ENCODE measurements around the gene C19orf12.
"Not testable (repeated sequence)": the region's sequence is repeated elsewhere in the genome, so short reads cannot be mapped to it uniquely, and the experiment has no call there.

The C19orf12 gene

GRCh38 chr19:29673451-29674371, 41.4 kb downstream of the C19orf12 start:
- H3K4me3 ChIP-seq = no peak overlapping the region
- DNase-seq (ENCODE audit: low read depth, low spot score) = no peak
- no peak overlapping the region for H3K9ac ChIP-seq (ENCODE audit: insufficient read length)
- no peaks in the 10 kb centered on the region for H3K36me3 ChIP-seq (ENCODE audit: insufficient read depth, low read length)
- TF ChIP-seq FOXP2 (optimal IDR thresholded peaks at IDR 0.05; ENCODE audit: control extremely low read depth, extremely low read length, insufficient read depth) (no peak), EZH2 (IDR thresholded peaks at IDR 0.05) (no peak), POLR2AphosphoS5 (IDR thresholded peaks at IDR 0.05; ENCODE audit: borderline replicate concordance, low read depth, low read length) (no peak)
- no peaks in the 10 kb centered on the region for H3K9me3 ChIP-seq (ENCODE audit: low read depth, low read length)
- H3K27ac ChIP-seq = no peak overlapping the region

DNA sequence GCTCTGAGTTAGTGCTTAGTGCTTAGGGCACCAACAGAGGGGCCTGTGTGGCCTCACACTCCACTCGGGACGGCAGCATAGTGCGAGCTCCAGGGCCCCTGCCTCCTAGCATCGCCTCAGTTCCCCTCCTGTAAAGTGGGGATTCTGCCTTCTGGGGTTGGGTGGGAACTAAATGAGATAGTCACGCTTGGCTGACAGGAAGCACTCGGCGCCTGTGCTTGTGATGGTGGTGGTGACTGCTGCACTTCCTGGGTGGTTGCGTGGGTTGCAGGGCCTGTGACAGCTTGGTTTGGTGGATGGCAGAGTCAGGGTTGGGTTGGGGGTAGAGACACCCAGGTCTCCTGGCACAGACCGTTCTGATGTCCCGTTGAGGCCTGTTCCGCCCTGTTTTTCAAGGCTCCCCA, 42.1 kb downstream of the C19orf12 start:
- Histone ChIP-seq H3K4me3 (no peak overlapping the region), H3K36me3 (ENCODE audit: insufficient read depth, low read length) (no peaks in the 10 kb centered on the region), H3K9ac (ENCODE audit: insufficient read length) (no peak overlapping the region), H3K9me3 (ENCODE audit: low read depth, low read length) (no peaks in the 10 kb centered on the region), H3K27ac (no peak overlapping the region)
- DNase-seq (ENCODE audit: low read depth, low spot score) = no peak
- TF ChIP-seq EZH2 (IDR thresholded peaks at IDR 0.05) (no peak), POLR2AphosphoS5 (IDR thresholded peaks at IDR 0.05; ENCODE audit: borderline replicate concordance, low read depth, low read length) (no peak)

GRCh38 chr19:29672319-29672932, 42.6 kb downstream of the C19orf12 start:
- no peak for DNase-seq (ENCODE audit: low read depth, low spot score)
- TF ChIP-seq POLR2AphosphoS5 (IDR thresholded peaks at IDR 0.05; ENCODE audit: borderline replicate concordance, low read depth, low read length) (no peak), EZH2 (IDR thresholded peaks at IDR 0.05) (no peak), FOXP2 (optimal IDR thresholded peaks at IDR 0.05; ENCODE audit: control extremely low read depth, extremely low read length, insufficient read depth) (no peak)
- no peaks in the 10 kb centered on the region for H3K9me3 ChIP-seq (ENCODE audit: low read depth, low read length)
- no peak overlapping the region for H3K4me3 ChIP-seq
- no peak overlapping the region for H3K27ac ChIP-seq
- no peak overlapping the region for H3K9ac ChIP-seq (ENCODE audit: insufficient read length)
- no peaks in the 10 kb centered on the region for H3K36me3 ChIP-seq (ENCODE audit: insufficient read depth, low read length)

DNA sequence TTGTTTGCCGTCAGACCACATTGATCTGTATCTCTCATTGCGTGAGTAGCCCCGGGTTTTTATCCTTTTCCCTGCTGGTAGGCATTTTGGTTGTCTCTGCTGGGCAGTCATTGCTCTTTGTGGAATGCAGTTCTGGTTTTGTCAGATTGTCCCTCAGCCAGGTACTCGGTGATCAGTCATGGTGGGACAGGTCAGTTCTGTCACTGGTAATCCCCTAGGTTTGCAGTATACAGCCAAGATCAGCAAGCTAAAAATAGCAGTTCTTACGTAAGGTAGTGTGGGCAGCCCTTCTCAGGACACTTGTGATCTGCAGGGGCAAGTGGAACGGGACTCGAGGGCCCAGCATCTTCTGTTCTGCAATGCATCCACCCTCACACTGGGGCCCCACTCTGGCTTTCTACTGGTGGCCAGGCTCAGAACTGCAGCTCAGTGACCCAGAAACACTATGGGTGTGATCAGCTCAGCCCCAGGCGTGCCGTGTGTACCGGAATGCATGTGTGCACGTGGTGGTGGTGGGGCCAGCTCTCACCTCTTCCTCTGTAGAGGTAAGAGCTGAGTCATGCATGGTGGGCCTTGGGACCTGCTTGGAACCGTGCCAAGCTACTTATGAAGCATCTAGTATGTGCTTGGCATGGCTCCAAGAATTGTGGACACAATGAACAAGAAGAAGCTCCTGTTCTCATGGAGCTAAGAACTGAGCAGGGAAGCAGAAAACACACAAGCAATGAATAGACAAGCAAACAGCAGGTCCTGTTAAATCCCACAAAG, 43.5 kb downstream of the C19orf12 start:
- Histone ChIP-seq H3K27ac (no peak overlapping the region), H3K9me3 (ENCODE audit: low read depth, low read length) (no peaks in the 10 kb centered on the region), H3K36me3 (ENCODE audit: insufficient read depth, low read length) (no peaks in the 10 kb centered on the region), H3K4me3 (no peak overlapping the region), H3K9ac (ENCODE audit: insufficient read length) (no peak overlapping the region)
- TF ChIP-seq POLR2AphosphoS5 (IDR thresholded peaks at IDR 0.05; ENCODE audit: borderline replicate concordance, low read depth, low read length) (no peak), EZH2 (IDR thresholded peaks at IDR 0.05) (no peak), FOXP2 (optimal IDR thresholded peaks at IDR 0.05; ENCODE audit: control extremely low read depth, extremely low read length, insufficient read depth) (no peak)
- DNase-seq (ENCODE audit: low read depth, low spot score) = no peak

DNA sequence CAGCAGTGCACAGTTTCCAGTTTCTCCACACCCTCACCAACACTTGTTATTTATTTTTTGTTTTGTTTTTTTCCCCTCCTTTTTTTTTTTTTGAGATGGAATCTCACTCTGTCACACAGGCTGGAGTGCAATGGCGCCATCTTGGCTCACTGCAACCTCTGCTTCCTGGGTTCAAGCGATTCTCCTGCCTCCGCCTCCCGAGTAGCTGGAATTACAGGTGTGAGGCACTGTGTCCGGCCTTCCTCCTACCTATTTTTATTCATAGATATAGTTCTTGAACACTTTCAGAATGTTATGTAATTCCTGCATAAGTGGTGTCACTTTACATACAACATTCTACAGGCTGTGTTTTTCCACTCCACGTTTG, 44.1 kb downstream of the C19orf12 start:
- not testable (repeated sequence) for H3K9ac ChIP-seq (ENCODE audit: insufficient read length); H3K4me3 ChIP-seq; H3K27ac ChIP-seq; DNase-seq (ENCODE audit: low read depth, low spot score); H3K9me3 ChIP-seq (ENCODE audit: low read depth, low read length); H3K36me3 ChIP-seq (ENCODE audit: insufficient read depth, low read length)

DNA sequence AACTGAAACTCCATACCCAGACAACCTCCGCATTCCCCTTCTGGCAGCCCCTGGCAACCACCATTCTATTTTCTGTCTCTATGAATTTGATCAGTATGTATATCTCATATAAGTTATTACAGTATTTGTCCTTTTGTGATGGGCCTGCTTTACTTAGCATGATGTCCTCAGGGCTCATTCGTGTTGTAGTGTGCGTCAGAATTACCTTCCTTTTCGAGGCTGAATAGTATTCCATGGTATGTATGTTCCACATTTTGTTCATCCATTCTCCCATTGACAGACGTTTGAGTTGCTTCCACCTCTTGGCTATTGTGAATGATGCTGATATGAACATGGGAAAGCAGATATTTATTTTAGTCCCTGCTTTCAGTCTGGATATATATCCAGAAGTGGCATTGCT, 44.8 kb downstream of the C19orf12 start:
- DNase-seq (ENCODE audit: low read depth, low spot score) = no peak
- no peak for TF ChIP-seq EZH2 (IDR thresholded peaks at IDR 0.05)
- TF ChIP-seq POLR2AphosphoS5 (IDR thresholded peaks at IDR 0.05; ENCODE audit: borderline replicate concordance, low read depth, low read length) = no peak
- no peak for TF ChIP-seq FOXP2 (optimal IDR thresholded peaks at IDR 0.05; ENCODE audit: control extremely low read depth, extremely low read length, insufficient read depth)
- Histone ChIP-seq H3K36me3 (ENCODE audit: insufficient read depth, low read length) (no peaks in the 10 kb centered on the region), H3K9me3 (ENCODE audit: low read depth, low read length) (no peaks in the 10 kb centered on the region), H3K9ac (ENCODE audit: insufficient read length) (no peak overlapping the region), H3K27ac (no peak overlapping the region), H3K4me3 (no peak overlapping the region)

DNA sequence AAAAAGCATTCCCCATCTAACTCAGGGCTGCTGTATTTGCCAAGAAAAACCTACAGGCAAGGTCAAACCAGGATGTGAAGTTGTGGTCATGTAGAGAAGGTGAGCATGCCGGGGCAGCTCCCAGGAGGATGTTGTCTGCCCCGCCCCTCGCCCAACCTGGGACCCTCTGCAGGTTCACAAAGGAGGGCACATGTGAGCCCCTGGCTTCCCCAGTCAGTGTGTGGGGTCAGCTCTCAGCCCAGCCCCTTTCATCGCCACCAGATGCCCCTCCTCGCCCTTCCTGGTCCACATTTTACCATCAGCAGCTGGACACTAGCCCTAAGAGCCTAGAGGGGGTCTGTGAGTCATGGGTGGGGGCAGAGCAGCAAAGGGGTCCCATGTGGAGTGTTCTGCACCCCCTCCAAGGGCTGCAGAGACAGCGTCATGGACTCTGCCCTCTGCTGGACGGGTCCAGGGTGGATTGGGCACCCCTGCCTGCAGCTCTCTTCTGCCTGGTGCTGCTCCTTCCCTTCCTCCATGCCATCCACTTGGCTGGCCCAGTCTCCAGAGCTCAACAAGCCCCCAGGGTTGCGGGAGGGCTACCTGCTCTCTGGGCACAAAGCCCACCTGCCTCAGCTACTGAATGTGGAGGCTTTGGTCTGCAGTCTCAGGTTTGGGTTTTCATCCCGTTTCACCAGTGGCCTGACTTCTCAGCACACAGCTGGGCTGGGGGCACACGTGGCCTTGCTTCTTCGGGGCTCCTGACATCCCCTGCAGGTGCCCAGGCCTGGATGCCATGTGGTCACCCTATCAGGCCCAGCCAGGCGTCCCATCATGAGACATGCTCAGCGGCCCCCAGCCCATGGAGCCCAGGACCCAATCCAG, 46.1 kb downstream of the C19orf12 start:
- no peak for DNase-seq (ENCODE audit: low read depth, low spot score)
- no peak overlapping the region for H3K27ac ChIP-seq
- no peak overlapping the region for H3K9ac ChIP-seq (ENCODE audit: insufficient read length)
- no peak overlapping the region for H3K4me3 ChIP-seq
- no peaks in the 10 kb centered on the region for H3K9me3 ChIP-seq (ENCODE audit: low read depth, low read length)
- no peaks in the 10 kb centered on the region for H3K36me3 ChIP-seq (ENCODE audit: insufficient read depth, low read length)
- TF ChIP-seq POLR2AphosphoS5 (IDR thresholded peaks at IDR 0.05; ENCODE audit: borderline replicate concordance, low read depth, low read length) (no peak), FOXP2 (optimal IDR thresholded peaks at IDR 0.05; ENCODE audit: control extremely low read depth, extremely low read length, insufficient read depth) (no peak), EZH2 (IDR thresholded peaks at IDR 0.05) (no peak)

DNA sequence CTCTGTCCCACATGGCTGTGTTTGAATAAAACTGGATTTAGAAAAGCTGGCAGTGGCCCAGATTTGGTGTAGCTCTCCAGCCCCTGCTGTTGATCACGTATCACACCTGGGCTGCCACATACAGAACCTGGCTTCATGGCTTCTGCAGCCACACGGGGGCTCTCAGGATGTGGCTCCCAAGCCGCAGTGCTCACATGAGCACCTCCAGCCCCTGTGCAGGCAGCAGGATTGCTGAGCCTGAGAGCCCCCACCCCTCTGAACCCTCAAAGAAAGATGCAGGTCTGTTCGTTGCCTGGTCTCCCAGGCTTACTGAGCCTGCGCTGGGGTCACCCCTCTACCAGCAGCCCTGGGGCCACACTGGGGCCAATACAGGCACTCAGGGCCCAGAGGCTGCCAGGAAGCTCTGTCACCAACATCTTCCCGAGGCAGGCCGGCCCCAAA, 47.1 kb downstream of the C19orf12 start:
- no peak for DNase-seq (ENCODE audit: low read depth, low spot score)
- H3K27ac ChIP-seq = no peak overlapping the region

More for the DNA sequence above, 47.1 kb downstream of the C19orf12 start:
- no peak overlapping the region for H3K4me3 ChIP-seq
- H3K9me3 ChIP-seq (ENCODE audit: low read depth, low read length) = no peaks in the 10 kb centered on the region
- H3K9ac ChIP-seq (ENCODE audit: insufficient read length) = no peak overlapping the region
- TF ChIP-seq FOXP2 (optimal IDR thresholded peaks at IDR 0.05; ENCODE audit: control extremely low read depth, extremely low read length, insufficient read depth) (no peak), POLR2AphosphoS5 (IDR thresholded peaks at IDR 0.05; ENCODE audit: borderline replicate concordance, low read depth, low read length) (no peak), EZH2 (IDR thresholded peaks at IDR 0.05) (no peak)
- no peaks in the 10 kb centered on the region for H3K36me3 ChIP-seq (ENCODE audit: insufficient read depth, low read length)
